OCI-LY3 (cell line): ENCODE measurements around the gene RNF144A.

Experiments used
- H2AFZ ChIP-seq: fragments of 200-600, 300-600 bp; shearing (Covaris generic); 2 replicates; pipeline ENCODE4 v1.6.0; 2014; ENCODE audit warnings: antibody characterized with exemption, low read depth, low read length
- H3K27ac ChIP-seq: fragments of 200-600, 300-600 bp; sonication (generic); 2 replicates; pipeline ENCODE4 v1.5.1; 2014; ENCODE audit warnings: mild to moderate bottlenecking, low read length, moderate library complexity, mixed read lengths
- H3K27me3 ChIP-seq: fragments of 200-600, 300-600 bp; sonication (generic); 2 replicates; pipeline ENCODE4 v1.6.1; 2014; ENCODE audit warnings: low read depth, low read length, mixed read lengths
- H3K36me3 ChIP-seq: fragments of 200-600, 300-600 bp; sonication (generic); replicated peaks from 2 replicates; pipeline ENCODE3; 2014; ENCODE audit warnings: low read depth, low read length, mixed read lengths
- H3K4me1 ChIP-seq: fragments of 300-600, 200-600 bp; sonication (generic); 2 replicates; pipeline ENCODE4 v1.6.1; 2014; ENCODE audit warnings: low read length, mixed read lengths
- H3K4me2 ChIP-seq: fragments of 200-600, 300-600 bp; sonication (generic); 2 replicates; pipeline ENCODE4 v1.6.1; 2014; ENCODE audit warnings: low read length, mixed read lengths
- H3K4me3 ChIP-seq: fragments of 300-600, 200-600 bp; sonication (generic); 2 replicates; pipeline ENCODE4 v1.5.1; 2014; ENCODE audit warnings: antibody characterized with exemption, mild to moderate bottlenecking, low read length, moderate library complexity
- H3K79me2 ChIP-seq: fragments of 300-600, 200-600 bp; shearing (Covaris generic); 2 replicates; pipeline ENCODE4 v1.6.1; 2014; ENCODE audit warnings: mild to moderate bottlenecking, low read length, mixed read lengths
- H3K9ac ChIP-seq: fragments of 300-600, 200-600 bp; shearing (Covaris generic); 2 replicates; pipeline ENCODE4 v1.6.0; 2014; ENCODE audit warnings: mild to moderate bottlenecking, low read length, moderate library complexity
- H3K9me3 ChIP-seq: fragments of 200-600, 300-600 bp; shearing (Covaris generic); 2 replicates; pipeline ENCODE4 v1.6.1; 2014; ENCODE audit warnings: low read length, mixed read lengths; ENCODE audit not compliant: insufficient read depth
- H4K20me1 ChIP-seq: fragments of 200-600, 300-600 bp; sonication (generic); 2 replicates; pipeline ENCODE4 v1.6.1; 2016; ENCODE audit warnings: low read length, mixed read lengths; ENCODE audit not compliant: insufficient read depth
- EZH2phosphoT487 ChIP-seq: fragments of 200-600 bp; shearing (Covaris generic); IDR thresholded peaks from 2 replicates; pipeline ENCODE4 v1.6.1; 2018; ENCODE audit warnings: antibody characterized with exemption, mixed run types, low read depth
- TF ChIP-seq, protein P1 (sequence below): fragments of 200-600, 300-600 bp; sonication (generic); IDR thresholded peaks from 2 replicates; pipeline ENCODE4 v1.5.1; 2014; ENCODE audit warnings: antibody characterized with exemption, low read length, low read depth

The RNF144A gene

DNA sequence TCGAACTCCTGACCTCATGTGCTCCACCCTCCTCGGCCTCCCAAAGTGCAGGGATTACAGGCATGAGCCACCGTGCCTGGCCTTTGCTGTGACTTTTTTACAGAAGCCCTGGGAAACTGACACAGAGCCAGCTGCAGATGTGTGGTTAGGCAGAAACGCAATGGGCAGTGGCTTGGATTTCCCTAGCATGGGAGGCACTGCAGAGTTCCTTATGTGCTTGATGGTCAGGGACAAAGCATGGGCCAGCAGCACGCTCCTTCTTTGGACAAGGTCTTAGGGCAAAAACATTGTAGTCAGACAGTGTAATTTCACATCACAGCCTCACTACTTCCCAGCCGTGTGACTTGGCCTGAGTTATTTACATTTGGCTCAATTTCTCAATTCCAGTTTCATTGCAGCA, 153.9 kb downstream of the RNF144A start:
- TF ChIP-seq, protein P1, sequence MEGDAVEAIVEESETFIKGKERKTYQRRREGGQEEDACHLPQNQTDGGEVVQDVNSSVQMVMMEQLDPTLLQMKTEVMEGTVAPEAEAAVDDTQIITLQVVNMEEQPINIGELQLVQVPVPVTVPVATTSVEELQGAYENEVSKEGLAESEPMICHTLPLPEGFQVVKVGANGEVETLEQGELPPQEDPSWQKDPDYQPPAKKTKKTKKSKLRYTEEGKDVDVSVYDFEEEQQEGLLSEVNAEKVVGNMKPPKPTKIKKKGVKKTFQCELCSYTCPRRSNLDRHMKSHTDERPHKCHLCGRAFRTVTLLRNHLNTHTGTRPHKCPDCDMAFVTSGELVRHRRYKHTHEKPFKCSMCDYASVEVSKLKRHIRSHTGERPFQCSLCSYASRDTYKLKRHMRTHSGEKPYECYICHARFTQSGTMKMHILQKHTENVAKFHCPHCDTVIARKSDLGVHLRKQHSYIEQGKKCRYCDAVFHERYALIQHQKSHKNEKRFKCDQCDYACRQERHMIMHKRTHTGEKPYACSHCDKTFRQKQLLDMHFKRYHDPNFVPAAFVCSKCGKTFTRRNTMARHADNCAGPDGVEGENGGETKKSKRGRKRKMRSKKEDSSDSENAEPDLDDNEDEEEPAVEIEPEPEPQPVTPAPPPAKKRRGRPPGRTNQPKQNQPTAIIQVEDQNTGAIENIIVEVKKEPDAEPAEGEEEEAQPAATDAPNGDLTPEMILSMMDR, result no peak
- TF ChIP-seq EZH2phosphoT487, result no peak
- Histone ChIP-seq H3K79me2 (no peaks in the 10 kb centered on the region), H3K4me2 (no peak overlapping the region), H3K36me3 (no peaks in the 10 kb centered on the region), H3K9ac (no peak overlapping the region), H3K4me3 (no peak overlapping the region), H3K27ac (no peak overlapping the region), H4K20me1 (no peaks in the 10 kb centered on the region), H3K4me1 (peaks cover 14% of the 10 kb centered on the region), H3K9me3 (no peaks in the 10 kb centered on the region), H3K27me3 (peaks cover 5% of the 10 kb centered on the region; the same call in 1 of the 2 replicates), H2AFZ (no peak overlapping the region)

DNA sequence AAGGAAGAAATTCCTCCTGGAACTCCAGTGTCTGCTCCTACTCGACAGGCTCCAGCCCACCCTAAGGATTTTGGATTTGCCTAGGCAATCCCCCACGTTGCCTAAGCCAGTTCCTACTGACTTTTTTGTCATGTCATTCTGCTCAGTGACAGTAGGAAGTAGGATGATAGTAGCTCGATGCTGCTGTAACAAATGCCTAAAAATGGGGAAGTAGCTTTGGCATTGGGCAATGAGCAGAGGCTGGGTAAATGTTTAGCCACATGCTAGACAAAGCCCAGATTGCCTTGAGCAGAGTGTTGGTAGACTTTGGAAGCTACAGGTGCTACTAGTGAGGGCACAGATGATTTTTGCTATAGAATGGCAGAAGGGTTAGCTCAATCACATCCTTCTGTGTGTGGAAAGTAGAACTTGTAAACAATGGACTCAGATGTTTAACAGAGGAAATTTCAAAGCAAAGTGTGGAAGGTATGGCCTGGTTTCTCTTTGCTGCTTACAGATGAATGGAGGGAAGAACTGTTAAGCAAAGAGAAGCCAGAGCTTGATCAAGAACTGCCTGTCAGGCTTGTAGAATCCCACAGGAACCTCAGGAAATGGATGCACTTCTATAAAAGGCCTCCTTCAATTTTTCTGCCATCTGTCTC, 154.8 kb downstream of the RNF144A start:
- Histone ChIP-seq H3K4me2 (no peak overlapping the region; the same call in 1 of the 2 replicates), H2AFZ (0 out of 2 replicates have a peak overlapping the region, but pooled peaks have one; percentile 32), H3K36me3 (no peaks in the 10 kb centered on the region), H3K4me1 (peaks cover 14% of the 10 kb centered on the region), H3K79me2 (no peaks in the 10 kb centered on the region), H3K4me3 (no peak overlapping the region), H3K27me3 (peaks cover 5% of the 10 kb centered on the region; the same call in 1 of the 2 replicates), H3K9ac (no peak overlapping the region), H3K9me3 (no peaks in the 10 kb centered on the region), H4K20me1 (no peaks in the 10 kb centered on the region), H3K27ac (no peak overlapping the region)
- no peak for TF ChIP-seq EZH2phosphoT487
- TF ChIP-seq, protein P1, result no peak

DNA sequence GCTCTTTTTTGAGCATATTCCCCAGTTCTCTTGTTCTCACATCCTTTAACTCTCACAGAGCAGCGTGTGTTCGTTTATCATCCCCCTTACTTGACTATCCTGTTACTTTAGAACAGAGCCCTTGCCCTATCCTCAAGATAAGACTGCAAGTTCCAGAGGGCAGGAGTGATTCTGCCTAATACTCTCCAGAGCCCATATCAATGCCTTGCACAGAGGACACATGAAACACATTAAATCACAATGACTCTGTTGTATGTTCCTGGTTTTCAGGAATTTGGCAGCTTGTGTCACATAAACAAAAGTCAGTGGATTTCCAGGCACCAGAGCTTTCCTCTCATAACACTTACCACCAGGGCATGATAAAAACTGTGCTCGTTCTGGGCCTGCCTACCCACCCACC, 156.7 kb downstream of the RNF144A start:
- H3K9ac ChIP-seq, result no peak overlapping the region
- H3K4me2 ChIP-seq, result no peak overlapping the region
- H4K20me1 ChIP-seq, result no peaks in the 10 kb centered on the region
- H3K79me2 ChIP-seq, result no peaks in the 10 kb centered on the region
- TF ChIP-seq, protein P1, result no peak
- TF ChIP-seq EZH2phosphoT487, result no peak
- no peak overlapping the region for H3K4me3 ChIP-seq
- no peaks in the 10 kb centered on the region for H3K27me3 ChIP-seq
- no peaks in the 10 kb centered on the region for H3K9me3 ChIP-seq
- no peak overlapping the region for H3K27ac ChIP-seq
- peaks cover 9% of the 10 kb centered on the region for H3K4me1 ChIP-seq
- H3K36me3 ChIP-seq, result no peaks in the 10 kb centered on the region
- H2AFZ ChIP-seq, result no peak overlapping the region

DNA sequence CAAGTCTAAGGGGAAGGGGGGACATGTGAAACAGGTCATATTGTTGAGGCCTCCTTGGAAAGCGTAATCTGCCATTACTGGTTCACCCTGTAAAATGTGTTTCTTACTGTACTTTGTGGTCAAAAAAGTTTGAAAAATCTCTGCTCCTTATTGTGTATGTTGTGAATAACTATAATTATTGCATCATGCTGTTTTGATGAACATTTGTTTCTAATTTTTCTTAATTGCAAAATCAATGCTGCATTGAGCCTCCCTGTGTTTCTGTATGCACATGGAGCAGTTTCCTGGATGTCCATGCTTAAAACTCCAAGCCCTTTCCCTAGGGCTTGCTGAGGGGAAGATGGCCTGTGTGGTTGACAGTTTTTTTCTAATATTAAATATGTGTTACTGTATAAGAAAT, 158.6 kb downstream of the RNF144A start:
- no peaks in the 10 kb centered on the region for H3K79me2 ChIP-seq
- no peaks in the 10 kb centered on the region for H3K36me3 ChIP-seq
- no peaks in the 10 kb centered on the region for H4K20me1 ChIP-seq
- no peak overlapping the region for H3K4me3 ChIP-seq
- no peaks in the 10 kb centered on the region for H3K9me3 ChIP-seq
- TF ChIP-seq, protein P1, result no peak
- no peak for TF ChIP-seq EZH2phosphoT487
- no peak overlapping the region for H3K9ac ChIP-seq
- H3K27me3 ChIP-seq, result no peaks in the 10 kb centered on the region
- no peak overlapping the region for H2AFZ ChIP-seq
- H3K4me2 ChIP-seq, result no peak overlapping the region
- H3K27ac ChIP-seq, result no peak overlapping the region
- H3K4me1 ChIP-seq, result peaks cover 9% of the 10 kb centered on the region
